Fibroblast of skin of right quadriceps (primary cell): Measurements from ENCODE around the gene AKAP12.
A peak's percentile ranks its signal among the peaks of the same experiment; 100 is the strongest.

Experiments used
- DNase-seq: peaks from one replicate; pipeline ENCODE4 v3.0.0-alpha.2; 2013

AKAP12 gene

DNA sequence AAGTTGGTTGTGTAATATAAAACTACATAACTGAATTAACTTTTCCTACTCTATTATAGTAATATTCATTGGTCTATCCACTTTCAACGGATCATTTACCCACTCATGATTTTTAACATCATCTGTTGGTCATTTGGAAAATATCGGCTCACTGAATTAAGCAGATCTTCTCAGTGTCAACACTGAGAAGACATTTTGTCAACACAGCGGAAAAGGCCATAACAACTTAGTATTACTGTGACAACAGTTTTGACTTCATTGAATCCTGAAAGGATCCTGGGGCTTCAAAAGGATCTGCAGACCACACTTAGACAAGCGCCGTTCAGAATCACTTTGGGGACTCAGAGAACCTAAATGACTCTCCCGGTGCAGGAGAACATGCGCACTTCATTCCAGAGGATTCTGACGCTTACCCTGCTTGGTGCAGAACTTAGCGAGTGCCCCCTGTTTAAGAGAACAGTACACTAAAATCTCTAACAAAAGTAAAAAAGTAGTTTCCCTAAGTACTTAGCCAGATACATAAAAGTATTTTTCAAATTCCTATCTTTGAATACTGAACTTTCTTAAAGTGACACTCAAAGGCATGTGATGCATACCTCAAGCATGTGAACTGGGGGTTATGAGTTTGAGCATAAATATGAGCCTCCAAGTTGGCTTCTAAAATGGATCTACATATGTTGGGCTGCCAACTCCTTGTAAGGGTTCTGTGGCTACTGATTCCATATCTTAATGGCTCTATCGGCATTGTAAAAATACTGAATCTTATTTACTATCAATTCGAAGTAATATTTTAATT, 147.6 kb downstream of the AKAP12 start:
- peak; percentile 81 for DNase-seq

DNA sequence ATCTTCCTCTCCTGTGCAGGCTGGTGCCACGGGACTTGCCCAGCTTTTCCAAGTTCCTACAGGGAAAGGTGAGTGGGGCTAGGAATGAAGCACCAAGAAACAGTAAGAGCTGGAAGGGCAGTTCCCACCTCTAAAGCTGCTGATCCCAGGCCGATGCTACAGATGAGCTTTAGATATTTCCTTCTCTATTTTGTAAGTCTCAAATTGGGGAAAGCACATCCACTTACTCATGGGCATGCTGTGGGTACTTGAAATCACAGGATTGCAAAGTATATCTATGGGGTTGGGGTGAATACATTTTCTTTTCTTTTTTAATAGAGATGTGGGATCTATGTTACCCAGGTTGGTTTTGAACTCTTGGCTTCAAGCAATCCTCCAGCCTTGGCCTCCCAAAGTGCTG, 148.5 kb downstream of the AKAP12 start:
- no peak for DNase-seq

DNA sequence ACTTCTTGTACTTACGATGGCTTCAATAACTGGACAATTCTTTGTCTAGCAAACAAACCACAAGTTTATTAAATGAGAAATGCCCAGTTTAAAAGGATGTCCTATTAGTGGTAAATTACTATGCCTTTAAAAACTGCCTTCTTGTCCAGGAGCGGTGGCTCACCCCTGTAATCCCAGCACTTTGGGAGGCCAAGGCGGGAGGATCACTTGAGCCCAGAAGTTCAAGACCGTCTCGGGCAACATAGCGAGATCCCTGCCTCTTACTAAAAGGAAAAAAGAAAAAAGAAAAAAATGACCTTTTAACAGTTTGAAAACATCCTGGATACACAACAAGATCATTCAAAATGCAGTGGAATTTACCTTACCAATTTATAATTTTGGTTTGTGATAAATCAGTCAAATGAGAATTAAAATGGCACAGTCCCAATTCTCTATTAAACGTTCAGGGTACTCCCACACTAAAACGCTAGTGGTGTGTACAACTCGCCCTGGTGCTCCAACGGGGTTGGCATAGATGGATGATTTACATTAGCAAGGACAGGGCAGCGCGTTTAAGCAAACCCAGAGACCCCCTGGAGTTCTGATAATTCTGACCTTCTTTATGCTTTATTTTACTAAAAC, 149.3 kb downstream of the AKAP12 start:
- DNase-seq: no peak

GRCh38 chr6:151389618-151390275, 150.0 kb downstream of the AKAP12 start:
- DNase-seq: peak; percentile 84

DNA sequence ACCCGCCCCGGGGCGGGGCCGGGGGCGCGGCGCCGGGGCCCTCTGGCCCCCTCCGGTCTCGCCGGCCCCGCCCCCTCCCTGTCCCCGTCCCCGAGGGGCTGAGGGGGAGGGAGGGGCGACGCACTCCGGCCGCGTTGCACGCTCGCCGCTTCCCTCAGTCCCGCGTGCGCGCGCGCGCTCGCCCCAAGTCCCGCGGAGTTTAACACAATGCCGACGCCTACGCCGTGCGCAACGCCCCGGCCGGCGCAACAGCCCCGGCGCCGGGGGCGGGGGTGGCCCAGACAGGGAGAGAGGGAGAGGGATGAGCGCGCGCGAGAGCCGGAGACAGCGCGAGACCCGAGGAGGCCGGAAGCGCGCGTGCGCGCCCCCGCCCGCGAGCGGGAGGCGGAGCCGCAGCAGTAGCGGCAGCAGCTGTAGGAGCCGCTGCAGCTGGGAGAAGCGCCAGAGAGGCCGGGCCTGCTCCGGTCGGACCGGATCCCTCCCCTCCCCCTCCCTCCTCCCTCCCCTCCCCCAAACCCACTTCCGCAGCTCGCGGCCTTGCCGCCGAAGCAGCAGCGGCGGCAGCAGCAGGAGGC, 150.6 kb downstream of the AKAP12 start:
- DNase-seq: peak; percentile 100

DNA sequence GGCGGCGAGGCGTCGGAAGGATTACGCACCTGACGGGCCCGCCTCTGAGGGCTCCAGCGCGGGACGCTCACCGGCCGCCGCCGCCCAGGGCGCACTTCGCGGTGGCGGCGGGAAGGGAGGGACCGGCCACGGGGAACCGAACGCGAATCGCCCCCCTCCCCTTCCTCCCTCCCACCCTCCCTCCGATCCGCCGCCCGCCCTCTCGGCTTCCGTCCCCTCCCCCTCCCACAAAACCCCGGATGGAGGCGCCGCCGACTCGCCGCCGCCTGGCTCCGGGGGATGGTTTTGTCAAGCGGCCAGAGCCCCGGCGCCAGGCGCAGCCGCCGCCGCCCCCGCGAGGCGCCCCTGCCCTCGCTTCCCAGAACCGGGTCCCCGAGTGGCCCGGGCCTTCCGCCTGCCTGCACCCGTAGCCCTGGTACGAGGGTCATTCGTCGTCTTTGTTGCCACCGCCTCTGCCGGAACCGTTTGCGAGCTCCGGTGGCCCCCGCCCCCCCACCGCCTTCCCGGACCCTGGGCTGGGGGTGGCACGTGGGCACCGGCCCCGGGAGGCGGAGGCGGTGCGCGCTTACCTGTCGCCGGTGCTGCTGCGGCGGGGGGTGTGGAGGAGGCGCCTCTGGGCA, 151.2 kb downstream of the AKAP12 start:
- DNase-seq: peak; percentile 77

- DNase-seq: peak; percentile 77
Observed at GRCh38 chr6:151391471-151392413, 152.0 kb downstream of the AKAP12 start, which contains the start of gene ZBTB2. ZBTB2 (minus strand) TSS chr6:151391559; CDS start chr6:151373637, 17,922 bp downstream.

GRCh38 chr6:151392427-151392826, 152.7 kb downstream of the AKAP12 start:
- no peak for DNase-seq

GRCh38 chr6:151393410-151393809, 153.6 kb downstream of the AKAP12 start:
- no peak for DNase-seq

- no peak for DNase-seq
Observed at GRCh38 chr6:151399679-151400078, 159.9 kb downstream of the AKAP12 start.

GRCh38 chr6:151400473-151400872, 160.7 kb downstream of the AKAP12 start:
- peak; percentile 76 for DNase-seq

GRCh38 chr6:151402228-151402627, 162.5 kb downstream of the AKAP12 start:
- no peak for DNase-seq

GRCh38 chr6:151403919-151404308, 164.1 kb downstream of the AKAP12 start:
- DNase-seq: no peak
